Measurements from ENCODE around the gene ERVH48-1. TPM values are rescaled to one million over a fixed set of nuclear protein-coding genes. Genes with fewer than 3 reads are reported as not detected.
"Not testable (repeated sequence)": the region's sequence is repeated elsewhere in the genome, so short reads cannot be mapped to it uniquely, and the experiment has no call there.

ERVH48-1 gene
- total RNA-seq, 2 experiments from 2014 or later: 0.18 to 0.29 TPM

DNA sequence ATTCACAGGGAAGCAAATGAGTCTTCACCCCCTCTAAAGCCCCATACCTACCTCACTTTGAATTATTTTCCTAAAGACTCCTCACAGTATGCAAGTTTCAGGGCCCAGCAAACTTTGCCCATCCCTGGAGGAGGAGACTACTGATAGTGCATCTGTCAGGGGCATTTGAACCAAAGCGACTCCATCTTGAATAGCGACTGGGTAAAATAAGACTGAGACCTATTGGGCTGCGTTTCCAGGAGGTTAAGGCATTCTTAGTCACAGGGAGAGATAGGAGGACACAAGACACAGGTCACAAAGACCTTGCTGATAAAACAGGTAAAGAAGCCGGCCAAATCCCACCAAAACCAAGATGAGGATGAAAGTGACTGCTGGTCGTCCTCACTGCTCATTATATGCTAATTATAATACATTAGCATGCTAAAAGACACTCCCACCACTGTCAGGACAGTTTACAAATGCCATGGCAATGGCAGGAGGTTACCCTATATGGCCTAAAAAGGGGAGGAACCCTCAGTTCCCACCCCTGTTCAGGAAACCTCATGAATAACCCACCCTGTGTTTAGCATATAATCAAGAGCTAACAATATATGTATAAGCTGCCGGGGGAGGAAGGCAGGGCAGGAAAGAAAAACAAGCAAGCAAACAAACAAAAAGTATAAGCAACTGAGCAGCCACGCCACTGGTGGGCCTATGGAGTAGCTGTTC, 45.7 kb upstream of the ERVH48-1 start:
- intact Hi-C loops (cut with micrococcal nuclease): no loop called here
- no peak overlapping the region for H3K27ac Mint-ChIP-seq
- POLR2A ChIA-PET: no interaction called here
- no peak overlapping the region for H3K4me3 Mint-ChIP-seq
- H3K27me3 Mint-ChIP-seq: no peaks in the 10 kb centered on the region
- H3K36me3 Mint-ChIP-seq (ENCODE audit: low read depth): no peaks in the 10 kb centered on the region
- H3K9me3 Mint-ChIP-seq: no peaks in the 10 kb centered on the region
- ATAC-seq (no peak), DNase-seq (no peak)
- H3K4me1 Mint-ChIP-seq (ENCODE audit: low read depth): peaks cover 7% of the 10 kb centered on the region
- CTCF ChIA-PET: no interaction called here
- no peak for TF ChIP-seq CTCF (IDR thresholded peaks at IDR 0.05)

GRCh38 chr21:42969193-42969600, 43.8 kb upstream of the ERVH48-1 start:
- no peak for TF ChIP-seq CTCF (IDR thresholded peaks at IDR 0.05)
- H3K9me3 Mint-ChIP-seq: no peaks in the 10 kb centered on the region
- H3K4me3 Mint-ChIP-seq: no peak overlapping the region
- H3K36me3 Mint-ChIP-seq (ENCODE audit: low read depth): no peaks in the 10 kb centered on the region
- H3K27ac Mint-ChIP-seq: no peak overlapping the region
- H3K27me3 Mint-ChIP-seq: no peaks in the 10 kb centered on the region
- H3K4me1 Mint-ChIP-seq (ENCODE audit: low read depth): peaks cover 4% of the 10 kb centered on the region
- ChIA-PET POLR2A (no interaction called here), CTCF (no interaction called here)
- DNase-seq: no peak
- ATAC-seq: no peak
- intact Hi-C loops (cut with micrococcal nuclease): no loop called here

GRCh38 chr21:42967616-42968015, 42.2 kb upstream of the ERVH48-1 start:
- DNase-seq; H3K36me3 Mint-ChIP-seq (ENCODE audit: low read depth); H3K27ac Mint-ChIP-seq; ATAC-seq; H3K4me1 Mint-ChIP-seq (ENCODE audit: low read depth); intact Hi-C loops (cut with micrococcal nuclease); H3K9me3 Mint-ChIP-seq; H3K27me3 Mint-ChIP-seq; H3K4me3 Mint-ChIP-seq: not testable (repeated sequence)
- ChIA-PET POLR2A (interaction anchor here (0.9 kb wide), 1 partner anchor 75 kb away, joined by 3 read pairs; the partner anchor contains the start of gene NDUFV3), CTCF (interaction anchor here (1.0 kb wide), 1 partner anchor 30 kb away, joined by 3 read pairs; no protein-coding TSS in a partner anchor)

GRCh38 chr21:42965211-42965560, 39.8 kb upstream of the ERVH48-1 start:
- intact Hi-C loops (cut with micrococcal nuclease): no loop called here
- ATAC-seq: no peak

GRCh38 chr21:42964546-42965210, 39.2 kb upstream of the ERVH48-1 start:
- POLR2A ChIA-PET: no interaction called here

More at GRCh38 chr21:42965211-42965560, 39.8 kb upstream of the ERVH48-1 start:
- Mint-ChIP-seq H3K9me3 (no peaks in the 10 kb centered on the region), H3K4me3 (no peak overlapping the region), H3K36me3 (ENCODE audit: low read depth) (no peaks in the 10 kb centered on the region), H3K27me3 (no peaks in the 10 kb centered on the region), H3K4me1 (ENCODE audit: low read depth) (no peaks in the 10 kb centered on the region), H3K27ac (no peak overlapping the region)
- DNase-seq: no peak
- ChIA-PET CTCF (no interaction called here), POLR2A (no interaction called here)
- TF ChIP-seq CTCF (IDR thresholded peaks at IDR 0.05): no peak

More at GRCh38 chr21:42964546-42965210, 39.2 kb upstream of the ERVH48-1 start:
- ATAC-seq (no peak), DNase-seq (no peak)
- intact Hi-C loops (cut with micrococcal nuclease): no loop called here
- Mint-ChIP-seq H3K27ac (no peak overlapping the region), H3K36me3 (ENCODE audit: low read depth) (no peaks in the 10 kb centered on the region), H3K4me3 (no peak overlapping the region), H3K9me3 (no peaks in the 10 kb centered on the region), H3K27me3 (no peaks in the 10 kb centered on the region), H3K4me1 (ENCODE audit: low read depth) (no peaks in the 10 kb centered on the region)
- TF ChIP-seq CTCF (IDR thresholded peaks at IDR 0.05): no peak
- CTCF ChIA-PET: no interaction called here
